Dermis lymphatic vessel endothelial cell (primary cell): Measurements from ENCODE around the gene MBD3L2B. TPM values are rescaled to one million over a fixed set of nuclear protein-coding genes. Genes with fewer than 3 reads are reported as not detected.

Experiments
- total RNA-seq: library from RNA; depleted of rRNA; stranded (reverse); fragments of >200 nt; gene quantifications from 2 replicates; pipeline ENCODE4 v1.2.1, GENCODE V29; 2014

The MBD3L2B gene
- not detected in 2 replicates for total RNA-seq

DNA sequence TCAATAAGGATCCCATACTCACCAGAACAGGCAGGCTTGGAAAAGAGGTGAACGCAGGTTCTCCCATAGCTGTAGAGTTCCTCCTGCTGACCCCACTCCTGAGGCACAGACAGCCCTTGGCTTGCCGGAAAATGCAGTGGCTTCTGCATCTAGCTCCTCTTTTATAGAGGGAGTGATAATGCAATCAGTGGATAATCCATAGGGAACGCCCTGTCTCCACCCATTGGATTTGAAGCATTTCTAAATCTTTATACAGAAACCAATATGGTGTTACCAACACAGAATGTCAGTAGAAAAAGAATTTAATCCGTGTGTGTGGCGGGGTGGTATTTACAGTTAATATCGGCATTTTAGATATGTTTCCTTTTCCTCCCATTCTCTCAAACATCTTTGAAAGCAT lies at the start of gene MBD3L2B:
Gene MBD3L2B, minus strand, starts transcription at position 101 of the 400 bp plus-strand sequence. Its CDS starts 34 bp downstream, at position 67.

DNA sequence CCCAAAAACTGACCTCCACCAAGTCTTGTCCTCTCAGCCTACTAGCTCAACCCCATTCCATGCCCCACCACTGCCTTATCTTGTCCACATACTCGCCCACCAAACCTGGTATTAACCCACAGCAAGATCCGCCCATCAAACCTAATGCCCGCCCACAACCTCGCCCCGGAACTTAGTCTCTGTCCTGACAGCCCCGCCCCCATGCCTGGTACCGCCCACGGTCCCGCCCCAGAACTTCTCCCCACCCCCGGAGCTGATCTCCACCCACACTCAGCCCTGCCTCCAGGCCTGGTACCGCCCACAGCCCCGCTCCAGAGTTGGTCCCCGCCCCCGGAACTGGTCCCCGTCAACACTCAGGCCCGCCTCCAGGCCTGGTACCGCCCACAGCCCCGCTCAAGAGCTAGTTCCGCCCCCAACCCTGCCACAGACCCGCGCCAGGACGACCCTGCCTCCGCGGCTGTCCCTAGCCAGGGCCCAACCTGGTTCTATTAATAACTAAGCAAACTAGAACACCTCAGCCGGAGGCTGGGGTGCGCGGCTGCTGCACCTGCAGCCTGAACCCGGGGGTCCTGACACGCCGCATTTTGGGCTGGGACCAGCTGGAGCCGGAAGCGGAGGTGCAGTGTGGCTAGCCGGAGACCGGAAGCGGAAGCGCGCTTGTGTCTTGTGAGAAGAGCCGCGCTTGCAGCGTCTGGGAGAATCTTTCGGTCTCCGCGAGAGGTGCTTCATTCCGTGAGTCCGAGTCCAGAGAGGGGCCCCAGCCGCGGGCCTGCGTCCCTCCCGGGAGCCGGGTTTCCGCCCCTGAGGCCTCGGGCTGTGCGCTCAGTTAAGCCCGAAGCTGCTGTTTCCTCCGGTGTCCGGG lies 48.0 kb upstream of the MBD3L2B start, which contains the start of gene ZNF557:
Gene ZNF557, plus strand, starts transcription at position 662 of the 862 bp plus-strand sequence. CDS start 5,372 bp downstream, outside the sequence.

DNA sequence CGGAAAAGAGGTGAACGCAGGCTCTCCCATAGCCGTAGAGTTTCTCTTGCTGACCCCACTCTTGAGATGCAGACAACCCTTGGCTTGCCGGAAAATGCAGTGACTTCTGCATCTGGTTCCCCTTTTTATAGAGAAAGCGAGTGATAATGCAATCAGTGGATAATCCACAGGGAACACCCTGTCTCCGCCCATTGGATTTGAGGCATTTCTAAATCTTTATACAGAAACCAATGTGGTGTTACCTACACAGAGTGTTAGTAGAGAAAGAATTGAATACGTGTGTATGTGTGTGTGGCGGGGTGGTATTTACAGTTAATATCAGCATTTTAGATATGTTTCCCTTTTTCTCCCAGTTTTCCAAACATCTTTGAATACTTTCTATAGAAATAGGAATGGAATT lies 37.3 kb upstream of the MBD3L2B start, which contains the start of gene MBD3L3:
Gene MBD3L3, minus strand, starts transcription at position 101 of the 400 bp plus-strand sequence. Its CDS starts 71 bp downstream, at position 30.

DNA sequence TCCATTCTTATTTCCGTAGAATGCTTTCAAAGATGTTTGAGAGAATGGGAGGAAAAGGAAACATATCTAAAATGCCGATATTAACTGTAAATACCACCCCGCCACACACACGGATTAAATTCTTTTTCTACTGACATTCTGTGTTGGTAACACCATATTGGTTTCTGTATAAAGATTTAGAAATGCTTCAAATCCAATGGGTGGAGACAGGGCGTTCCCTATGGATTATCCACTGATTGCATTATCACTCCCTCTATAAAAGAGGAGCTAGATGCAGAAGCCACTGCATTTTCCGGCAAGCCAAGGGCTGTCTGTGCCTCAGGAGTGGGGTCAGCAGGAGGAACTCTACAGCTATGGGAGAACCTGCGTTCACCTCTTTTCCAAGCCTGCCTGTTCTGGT lies 27.8 kb upstream of the MBD3L2B start, which contains the start of gene MBD3L2:
Gene MBD3L2, plus strand, starts transcription at position 301 of the 400 bp plus-strand sequence. Its CDS starts 53 bp downstream, at position 354.

DNA sequence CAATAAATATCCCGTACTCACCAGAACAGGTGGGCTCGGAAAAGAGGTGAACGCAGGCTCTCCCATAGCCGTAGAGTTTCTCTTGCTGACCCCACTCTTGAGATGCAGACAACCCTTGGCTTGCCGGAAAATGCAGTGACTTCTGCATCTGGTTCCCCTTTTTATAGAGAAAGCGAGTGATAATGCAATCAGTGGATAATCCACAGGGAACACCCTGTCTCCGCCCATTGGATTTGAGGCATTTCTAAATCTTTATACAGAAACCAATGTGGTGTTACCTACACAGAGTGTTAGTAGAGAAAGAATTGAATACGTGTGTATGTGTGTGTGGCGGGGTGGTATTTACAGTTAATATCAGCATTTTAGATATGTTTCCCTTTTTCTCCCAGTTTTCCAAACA lies 18.8 kb upstream of the MBD3L2B start, which contains the start of gene MBD3L4:
Gene MBD3L4, minus strand, starts transcription at position 101 of the 400 bp plus-strand sequence. Its CDS starts 35 bp downstream, at position 66.

DNA sequence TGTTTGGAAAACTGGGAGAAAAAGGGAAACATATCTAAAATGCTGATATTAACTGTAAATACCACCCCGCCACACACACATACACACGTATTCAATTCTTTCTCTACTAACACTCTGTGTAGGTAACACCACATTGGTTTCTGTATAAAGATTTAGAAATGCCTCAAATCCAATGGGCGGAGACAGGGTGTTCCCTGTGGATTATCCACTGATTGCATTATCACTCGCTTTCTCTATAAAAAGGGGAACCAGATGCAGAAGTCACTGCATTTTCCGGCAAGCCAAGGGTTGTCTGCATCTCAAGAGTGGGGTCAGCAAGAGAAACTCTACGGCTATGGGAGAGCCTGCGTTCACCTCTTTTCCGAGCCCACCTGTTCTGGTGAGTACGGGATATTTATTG lies 9.0 kb upstream of the MBD3L2B start, which contains the start of gene MBD3L5:
Gene MBD3L5, plus strand, starts transcription at position 301 of the 400 bp plus-strand sequence. Its CDS starts 34 bp downstream, at position 335.

Other genes with a start within 250 kb of the MBD3L2B start
- gene VAV1, start 248.7 kb downstream of the MBD3L2B start, total RNA-seq = under 0.01 TPM in 1 of 2 replicates, not detected in the other
- gene ADGRE1, start 133.9 kb downstream of the MBD3L2B start, total RNA-seq = not detected in 2 replicates
- not detected in 2 replicates for gene MBD3L5, start 9.1 kb upstream of the MBD3L2B start, total RNA-seq
- not detected in 2 replicates for gene MBD3L4, start 18.7 kb upstream of the MBD3L2B start, total RNA-seq
- gene MBD3L2, start 27.9 kb upstream of the MBD3L2B start, total RNA-seq = not detected in 2 replicates
- gene MBD3L3, start 37.2 kb upstream of the MBD3L2B start, total RNA-seq = not detected in 2 replicates
- 16.0 and 21.1 TPM in 2 replicates for gene ZNF557, start 48.3 kb upstream of the MBD3L2B start, total RNA-seq